IPS DF 6.9 (cell line): ENCODE data around the gene LTO1.

Experiments
- DNase-seq: peaks from one replicate; pipeline ENCODE4 v3.0.0-alpha.2; 2013; ENCODE audit warnings: low read depth, low spot score
- H3K27ac ChIP-seq: one replicate; pipeline ENCODE4 v1.5.1; 2013; ENCODE audit warnings: low read length, control low read depth
- H3K27me3 ChIP-seq: 2 replicates; pipeline ENCODE4 v1.6.1; 2013; ENCODE audit warnings: mild to moderate bottlenecking, low read length; ENCODE audit not compliant: control insufficient read depth, insufficient read depth
- H3K36me3 ChIP-seq: 2 replicates; pipeline ENCODE4 v1.6.1; 2013; ENCODE audit warnings: low read length; ENCODE audit not compliant: control insufficient read depth, insufficient read depth
- H3K4me1 ChIP-seq: 2 replicates; pipeline ENCODE4 v1.6.1; 2013; ENCODE audit warnings: low read length; ENCODE audit not compliant: control insufficient read depth, insufficient read depth
- H3K4me3 ChIP-seq: 2 replicates; pipeline ENCODE4 v1.5.1; 2013; ENCODE audit warnings: mild to moderate bottlenecking, low read length
- H3K9me3 ChIP-seq: 2 replicates; pipeline ENCODE4 v1.6.1; 2013; ENCODE audit warnings: low read length, inconsistent platforms; ENCODE audit not compliant: control insufficient read depth, insufficient read depth
- WGBS: extraction: QIAGEN DNeasy Blood & Tissue Kit; methylation state at CpG from one replicate; pipeline ENCODE4 v1.1.7; 2013; ENCODE audit warnings: mixed read lengths, missing lambda C conversion rate; ENCODE audit not compliant: insufficient read length, insufficient coverage; 5-methylcytosine and 5-hydroxymethylcytosine counted together

LTO1 gene

GRCh38 chr11:69644962-69645675, 30.0 kb downstream of the LTO1 start:
- Histone ChIP-seq H3K4me3 (no peak overlapping the region), H3K36me3 (peaks cover 54% of the 10 kb centered on the region), H3K9me3 (no peaks in the 10 kb centered on the region), H3K4me1 (0 out of 2 replicates have a peak, but pooled peaks cover 5% of the 10 kb centered on the region), H3K27me3 (no peaks in the 10 kb centered on the region), H3K27ac (no peak overlapping the region)
- WGBS = no CpG with 5 or more reads among the region's 20 CpGs
- no peak for DNase-seq

DNA sequence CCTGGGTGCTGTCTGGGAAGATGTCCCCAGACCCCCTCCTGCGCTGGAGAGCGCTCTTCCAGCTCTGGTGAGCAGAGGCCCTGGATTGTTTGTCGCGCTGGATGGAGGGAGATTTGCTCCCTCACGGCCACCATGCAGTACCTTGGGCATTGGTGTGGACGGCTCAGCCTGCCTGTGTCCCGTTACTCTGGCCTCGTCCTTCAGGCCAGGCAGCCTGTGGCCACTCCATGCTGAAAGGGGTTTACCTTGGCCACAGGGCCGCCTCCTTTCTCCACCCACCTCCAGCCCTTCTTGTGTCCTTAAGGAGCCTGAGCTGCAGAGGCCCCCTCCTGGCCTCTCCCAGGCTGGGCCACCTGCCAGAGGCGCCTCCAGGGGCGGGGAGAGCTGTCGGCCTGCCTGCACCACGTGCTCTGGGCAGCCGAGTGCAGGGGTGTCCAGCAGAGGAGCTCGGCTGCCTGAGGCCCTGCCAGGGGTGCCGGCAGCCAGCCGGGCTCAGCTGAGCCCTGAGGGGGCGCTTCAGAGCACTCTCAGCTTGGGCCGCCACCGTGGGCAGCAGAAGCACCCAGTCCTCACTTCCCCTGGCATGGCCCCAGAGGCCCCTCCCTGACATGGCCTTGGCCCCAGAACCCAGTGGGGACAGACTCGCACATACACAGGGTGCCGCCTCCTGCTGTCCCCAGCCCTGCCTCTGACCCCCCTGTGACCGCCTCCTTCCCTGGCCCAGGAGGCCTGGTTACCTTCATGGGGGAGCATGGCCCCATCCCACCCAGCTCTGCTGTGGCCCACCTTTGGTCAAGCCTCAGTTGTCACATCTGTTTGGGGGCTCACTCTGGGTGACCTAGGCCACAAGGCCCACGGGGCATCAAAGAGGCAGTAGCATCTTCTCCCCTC, 30.8 kb downstream of the LTO1 start:
- Histone ChIP-seq H3K4me3 (no peak overlapping the region), H3K27me3 (no peaks in the 10 kb centered on the region), H3K36me3 (peaks cover 46% of the 10 kb centered on the region), H3K4me1 (0 out of 2 replicates have a peak, but pooled peaks cover 5% of the 10 kb centered on the region), H3K27ac (no peak overlapping the region), H3K9me3 (no peaks in the 10 kb centered on the region)
- no CpG with 5 or more reads among the region's 24 CpGs for WGBS
- no peak for DNase-seq

- no peaks in the 10 kb centered on the region for H3K27me3 ChIP-seq
- peaks cover 40% of the 10 kb centered on the region for H3K36me3 ChIP-seq
- DNase-seq = no peak
- no peak overlapping the region for H3K27ac ChIP-seq
- H3K4me1 ChIP-seq = 0 out of 2 replicates have a peak, but pooled peaks cover 5% of the 10 kb centered on the region
- no peak overlapping the region; the same call in 1 of the 2 replicates for H3K4me3 ChIP-seq
- WGBS = no CpG with 5 or more reads among the region's 27 CpGs
- H3K9me3 ChIP-seq = no peaks in the 10 kb centered on the region
Observed at GRCh38 chr11:69643646-69644045, 31.5 kb downstream of the LTO1 start.

- no peak for DNase-seq
- Histone ChIP-seq H3K36me3 (peaks cover 36% of the 10 kb centered on the region), H3K27ac (no peak overlapping the region), H3K27me3 (no peaks in the 10 kb centered on the region), H3K4me1 (0 out of 2 replicates have a peak, but pooled peaks cover 5% of the 10 kb centered on the region), H3K4me3 (peak overlapping the region; percentile 91; the same call in 1 of the 2 replicates), H3K9me3 (no peaks in the 10 kb centered on the region)
- WGBS = no CpG with 5 or more reads among the region's 81 CpGs
Observed at GRCh38 chr11:69642913-69643632, 32.1 kb downstream of the LTO1 start.

GRCh38 chr11:69642549-69642912, 32.6 kb downstream of the LTO1 start:
- WGBS = no CpG with 5 or more reads among the region's 40 CpGs
- 0 out of 2 replicates have a peak, but pooled peaks cover 5% of the 10 kb centered on the region for H3K4me1 ChIP-seq
- H3K4me3 ChIP-seq = peak overlapping the region; percentile 91
- peaks cover 32% of the 10 kb centered on the region for H3K36me3 ChIP-seq
- DNase-seq = no peak
- H3K27me3 ChIP-seq = no peaks in the 10 kb centered on the region
- no peak overlapping the region for H3K27ac ChIP-seq
- H3K9me3 ChIP-seq = no peaks in the 10 kb centered on the region

DNA sequence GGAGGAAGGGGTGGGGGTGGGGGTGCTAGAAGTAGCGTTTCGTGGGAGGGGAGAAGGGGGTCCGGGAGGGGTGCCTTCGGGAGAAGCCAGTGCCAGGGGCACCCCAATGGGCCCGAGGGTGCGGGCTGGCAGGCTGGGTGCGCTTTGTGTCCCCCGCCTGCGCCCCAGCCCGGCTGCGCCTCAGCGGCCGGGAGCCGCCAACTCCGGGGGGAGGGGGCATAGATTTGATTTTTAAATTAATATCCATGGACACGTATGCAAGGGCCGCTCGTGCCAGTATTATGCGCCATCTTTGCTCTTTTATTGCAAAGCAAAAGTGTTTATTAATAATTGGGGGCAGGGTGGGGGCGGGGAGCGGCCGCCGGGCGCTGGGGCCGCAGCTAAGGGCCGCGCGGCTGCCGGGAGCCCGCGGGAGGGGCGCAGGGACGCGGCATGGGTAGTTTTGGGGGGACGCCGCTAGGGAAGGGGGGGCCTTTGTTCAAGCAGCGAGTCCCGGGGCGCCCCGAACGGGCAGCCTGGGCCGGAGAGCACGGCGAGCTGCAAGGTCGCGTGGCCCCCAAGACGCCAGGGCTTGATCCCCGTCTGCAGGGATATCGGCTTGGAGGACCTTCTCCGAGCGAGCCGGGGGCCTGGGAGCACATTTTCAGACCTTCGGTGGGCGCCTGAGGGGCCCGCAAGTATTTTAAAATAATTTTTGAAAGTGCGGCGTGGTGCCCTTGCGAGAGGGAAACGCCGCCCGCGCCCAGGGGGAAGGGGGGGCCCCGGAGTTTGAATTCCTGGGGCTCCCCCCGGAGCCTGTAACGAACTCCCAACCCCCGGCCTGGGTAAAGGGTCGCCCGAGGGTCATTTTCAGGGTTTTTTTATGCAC, 33.2 kb downstream of the LTO1 start:
- no peak for DNase-seq
- H3K9me3 ChIP-seq = no peaks in the 10 kb centered on the region
- H3K27me3 ChIP-seq = no peaks in the 10 kb centered on the region; the same call in 1 of the 2 replicates
- peaks cover 30% of the 10 kb centered on the region for H3K36me3 ChIP-seq
- peaks cover 7% of the 10 kb centered on the region; the same call in 1 of the 2 replicates for H3K4me1 ChIP-seq
- no CpG with 5 or more reads among the region's 68 CpGs for WGBS
- H3K27ac ChIP-seq = no peak overlapping the region
- H3K4me3 ChIP-seq = peak overlapping the region; percentile 91

- Histone ChIP-seq H3K27ac (no peak within 1 kb of the TSS), H3K4me3 (peak within 1 kb of the TSS; percentile 91), H3K27me3 (no peaks in the 10 kb centered on the region; the same call in 1 of the 2 replicates), H3K4me1 (peaks cover 9% of the 10 kb centered on the region), H3K36me3 (peaks cover 25% of the 10 kb centered on the region), H3K9me3 (no peaks in the 10 kb centered on the region)
- DNase-seq = no peak
- WGBS = no CpG with 5 or more reads among the region's 49 CpGs
Observed at GRCh38 chr11:69640995-69641581, 34.1 kb downstream of the LTO1 start, which contains the start of gene CCND1. TSS of gene CCND1 (plus strand) at chr11:69641156. CDS start at chr11:69641314, 158 bp downstream.

DNA sequence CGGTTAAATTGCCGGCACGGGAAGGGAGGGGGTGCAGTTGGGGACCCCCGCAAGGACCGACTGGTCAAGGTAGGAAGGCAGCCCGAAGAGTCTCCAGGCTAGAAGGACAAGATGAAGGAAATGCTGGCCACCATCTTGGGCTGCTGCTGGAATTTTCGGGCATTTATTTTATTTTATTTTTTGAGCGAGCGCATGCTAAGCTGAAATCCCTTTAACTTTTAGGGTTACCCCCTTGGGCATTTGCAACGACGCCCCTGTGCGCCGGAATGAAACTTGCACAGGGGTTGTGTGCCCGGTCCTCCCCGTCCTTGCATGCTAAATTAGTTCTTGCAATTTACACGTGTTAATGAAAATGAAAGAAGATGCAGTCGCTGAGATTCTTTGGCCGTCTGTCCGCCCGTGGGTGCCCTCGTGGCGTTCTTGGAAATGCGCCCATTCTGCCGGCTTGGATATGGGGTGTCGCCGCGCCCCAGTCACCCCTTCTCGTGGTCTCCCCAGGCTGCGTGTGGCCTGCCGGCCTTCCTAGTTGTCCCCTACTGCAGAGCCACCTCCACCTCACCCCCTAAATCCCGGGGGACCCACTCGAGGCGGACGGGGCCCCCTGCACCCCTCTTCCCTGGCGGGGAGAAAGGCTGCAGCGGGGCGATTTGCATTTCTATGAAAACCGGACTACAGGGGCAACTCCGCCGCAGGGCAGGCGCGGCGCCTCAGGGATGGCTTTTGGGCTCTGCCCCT, 34.7 kb downstream of the LTO1 start:
- Histone ChIP-seq H3K27me3 (no peaks in the 10 kb centered on the region; the same call in 1 of the 2 replicates), H3K4me1 (peaks cover 9% of the 10 kb centered on the region), H3K9me3 (no peaks in the 10 kb centered on the region), H3K27ac (no peak overlapping the region), H3K4me3 (peak overlapping the region; percentile 31; the same call in 1 of the 2 replicates), H3K36me3 (peaks cover 19% of the 10 kb centered on the region)
- WGBS = no CpG with 5 or more reads among the region's 43 CpGs
- DNase-seq = no peak

- peak overlapping the region; percentile 9; the same call in 1 of the 2 replicates for H3K4me3 ChIP-seq
- no peaks in the 10 kb centered on the region for H3K9me3 ChIP-seq
- no CpG with 5 or more reads among the region's 9 CpGs for WGBS
- H3K36me3 ChIP-seq = peaks cover 14% of the 10 kb centered on the region
- DNase-seq = no peak
- no peaks in the 10 kb centered on the region; the same call in 1 of the 2 replicates for H3K27me3 ChIP-seq
- peaks cover 9% of the 10 kb centered on the region for H3K4me1 ChIP-seq
- H3K27ac ChIP-seq = no peak overlapping the region
Observed at GRCh38 chr11:69639831-69640230, 35.3 kb downstream of the LTO1 start.
